NCI-H748 (cell line): ENCODE results near the gene SHPK.
"Not testable (repeated sequence)": the region's sequence is repeated elsewhere in the genome, so short reads cannot be mapped to it uniquely, and the experiment has no call there.

Source experiments
- DNase-seq: peaks from one replicate; lab custom pipeline; 2025; ENCODE audit not compliant: unreplicated experiment; lab: John Stamatoyannopoulos, UW

SHPK gene

GRCh38 chr17:3594051-3594800 is 41.8 kb downstream of the SHPK start:
- no peak for DNase-seq

- no peak for DNase-seq
Measured at GRCh38 chr17:3593384-3593783, 42.7 kb downstream of the SHPK start.

GRCh38 chr17:3592216-3592860 is 43.7 kb downstream of the SHPK start:
- no peak for DNase-seq

GRCh38 chr17:3590768-3591167 is 45.3 kb downstream of the SHPK start:
- DNase-seq, result no peak

- no peak for DNase-seq
Measured at GRCh38 chr17:3590231-3590630, 45.8 kb downstream of the SHPK start.

- DNase-seq, result no peak
Measured at GRCh38 chr17:3589784-3590183, 46.3 kb downstream of the SHPK start.

GRCh38 chr17:3585826-3586225 is 50.2 kb downstream of the SHPK start:
- no peak for DNase-seq

- DNase-seq, result no peak
Measured at GRCh38 chr17:3583456-3583855, 52.6 kb downstream of the SHPK start.

GRCh38 chr17:3582915-3583314 is 53.1 kb downstream of the SHPK start:
- DNase-seq, result no peak

GRCh38 chr17:3578667-3579066 is 57.4 kb downstream of the SHPK start:
- not testable (repeated sequence) for DNase-seq

- no peak for DNase-seq
Measured at GRCh38 chr17:3576970-3577369, 59.1 kb downstream of the SHPK start.

- no peak for DNase-seq
Measured at GRCh38 chr17:3575511-3575910, 60.5 kb downstream of the SHPK start.

- DNase-seq, result no peak
Measured at GRCh38 chr17:3574231-3574630, 61.8 kb downstream of the SHPK start.

- DNase-seq, result no peak
Measured at GRCh38 chr17:3573246-3574100, 62.6 kb downstream of the SHPK start.

GRCh38 chr17:3572231-3572630 is 63.8 kb downstream of the SHPK start:
- DNase-seq, result no peak

- DNase-seq, result no peak
Measured at GRCh38 chr17:3571043-3571900, 64.8 kb downstream of the SHPK start.

GRCh38 chr17:3569534-3570137 is 66.4 kb downstream of the SHPK start:
- no peak for DNase-seq

- DNase-seq, result no peak
Measured at GRCh38 chr17:3566551-3566950, 69.5 kb downstream of the SHPK start.

- no peak for DNase-seq
Measured at GRCh38 chr17:3565143-3565542, 70.9 kb downstream of the SHPK start.

- DNase-seq, result not testable (repeated sequence)
Measured at GRCh38 chr17:3564241-3564640, 71.8 kb downstream of the SHPK start.

GRCh38 chr17:3559270-3559645 is 76.8 kb downstream of the SHPK start:
- DNase-seq, result no peak
